Vagina (tissue), 2 donors: ENCODE data around the gene SYT13.

ENCODE experiments used
- CTCF ChIP-seq, 3 experiments: fragments of 450-650 bp in 2 of 3; fragments of 200-600 bp in 1 of 3; sonication (generic) in 1 of 3; IDR thresholded peaks; one replicate each; pipeline ENCODE4 v1.5.1; 2017 to 2019; ENCODE audit warnings: antibody characterized with exemption in 3 of 3, mild to moderate bottlenecking in 2 of 3, moderate library complexity in 2 of 3
- POLR2A ChIP-seq, 2 donors: fragments of 450-650 bp; IDR thresholded peaks; one replicate each; pipeline ENCODE4 v1.6.1; 2017; ENCODE audit warnings: antibody characterized with exemption in 2 of 2, mild to moderate bottlenecking in 2 of 2, moderate library complexity in 2 of 2
- POLR2AphosphoS5 ChIP-seq, 2 donors: sonication (generic); formaldehyde crosslinking; IDR thresholded peaks; one replicate each; pipeline ENCODE4 v1.9.0; 2017; ENCODE audit warnings: antibody characterized with exemption in 2 of 2, mild to moderate bottlenecking in 2 of 2, low read depth in 1 of 2; ENCODE audit not compliant: insufficient read depth in 1 of 2

- TF ChIP-seq CTCF (IDR thresholded peaks at IDR 0.05) (no peak), POLR2A (IDR thresholded peaks at IDR 0.05) (no peak), POLR2AphosphoS5 (IDR thresholded peaks at IDR 0.05; ENCODE audit: insufficient read depth in 1 of 2, low read depth in 1 of 2) (no peak)
Observed at GRCh38 chr11:45208135-45208534, 78.0 kb downstream of the SYT13 start.
